ENCODE measurements around the gene SPNS2.

- no peak for TF ChIP-seq POLR2A (IDR thresholded peaks at IDR 0.05; ENCODE audit: control extremely low read depth in 1 of 2, low read depth in 2 of 2, low read length in 2 of 2)
- TF ChIP-seq EP300 (IDR thresholded peaks at IDR 0.05; ENCODE audit: borderline replicate concordance in 1 of 2, low read depth in 2 of 2, low read length in 2 of 2) = no peak
- no peak for TF ChIP-seq MAX (IDR thresholded peaks at IDR 0.05)
- no peak for TF ChIP-seq JUND (IDR thresholded peaks at IDR 0.05; ENCODE audit: low read length)
- TF ChIP-seq CTCF (IDR thresholded peaks at IDR 0.05; ENCODE audit: control extremely low read depth in 1 of 3, insufficient read depth in 1 of 3, low read depth in 1 of 3, low read length in 3 of 3) = no peak
- no peak for TF ChIP-seq POLR2AphosphoS5 (IDR thresholded peaks at IDR 0.05; ENCODE audit: low read depth, low read length)
- no peak for TF ChIP-seq CHD2 (IDR thresholded peaks at IDR 0.05; ENCODE audit: low read length)
- no peak for TF ChIP-seq PHF8 (conservative IDR thresholded peaks at IDR 0.05; ENCODE audit: low read depth, low read length)
- TF ChIP-seq EZH2 (IDR thresholded peaks at IDR 0.05; ENCODE audit: low read depth, low read length, severe bottlenecking) = no peak
These were observed 21.6 kb downstream of the SPNS2 start for GRCh38 chr17:4520060-4520893.
